HT-29 (cell line): ENCODE data around the gene RAB42. TPM values are rescaled to one million over a fixed set of nuclear protein-coding genes. Genes with fewer than 3 reads are reported as not detected.

Experiments used
- small RNA-seq: library from RNA; depleted of rRNA; stranded (forward); fragments of <200 nt; gene quantifications from one replicate; pipeline ENCODE3, GENCODE V24; 2014
- total RNA-seq: library from RNA; depleted of rRNA; stranded (reverse); fragments of >200 nt; shearing (Covaris generic); gene quantifications from 2 replicates; pipeline ENCODE4 v1.2.3, GENCODE V29; 2014; rRNA removed

Gene RAB42
- total RNA-seq, 1 experiment from 2014 or later, result 0.97 TPM

Small RNA genes within 50 kb of the gene (small RNA-seq; reads per million reads assigned to genes)
- gene SNORA16A, result not detected
- gene SNORA44, result not detected
- gene SNORA61, result not detected
- gene SNORD99, result 12,566 reads per million, percentile 100 among the genes with 10 or more reads in this experiment

Other genes starting within 250 kb of the RAB42 start
- gene PHACTR4, start 222.5 kb upstream of the RAB42 start, total RNA-seq, result 7.5 and 8.0 TPM in 2 replicates
- gene RCC1, start 86.2 kb upstream of the RAB42 start, total RNA-seq, result 131 and 136 TPM in 2 replicates
- gene TRNAU1AP, start 39.2 kb upstream of the RAB42 start, total RNA-seq, result 22.0 and 23.9 TPM in 2 replicates
- gene TAF12, start 50.8 kb downstream of the RAB42 start, total RNA-seq, result 28.9 TPM in 2 replicates
- gene RNU11, start 56.3 kb downstream of the RAB42 start, total RNA-seq, result not detected in 2 replicates
- gene GMEB1, start 76.5 kb downstream of the RAB42 start, total RNA-seq, result 6.2 and 9.2 TPM in 2 replicates
- gene YTHDF2, start 144.7 kb downstream of the RAB42 start, total RNA-seq, result 45.5 and 46.6 TPM in 2 replicates
- gene OPRD1, start 219.9 kb downstream of the RAB42 start, total RNA-seq, result under 0.01 and 0.03 TPM in 2 replicates